ENCODE results near the gene UQCC3. TPM values are rescaled to one million over a fixed set of nuclear protein-coding genes. Genes with fewer than 3 reads are reported as not detected.

Gene UQCC3
- total and polyA plus RNA-seq, 2 of the 13 experiments (the other 11 are each of a cell fraction or from before 2014, with no cell fraction given) = 7.7 to 16.0 TPM

GRCh38 chr11:62705880-62706849, 34.7 kb downstream of the UQCC3 start (continued):
- TF ChIP-seq PTBP1 (IDR thresholded peaks at IDR 0.05; ENCODE audit: low read depth, low read length, poor library complexity, severe bottlenecking) (no peak), HOXA5 (CRISPR knock-in tag; IDR thresholded peaks at IDR 0.05) (no peak), ZNF510 (CRISPR knock-in tag; IDR thresholded peaks at IDR 0.05; ENCODE audit: low read depth) (no peak), ZNF546 (CRISPR knock-in tag; conservative IDR thresholded peaks at IDR 0.05) (0 out of 2 replicates have a peak, but pooled peaks have one; percentile 59), ZFAT (CRISPR knock-in tag; conservative IDR thresholded peaks at IDR 0.05) (no peak), ZNF138 (CRISPR knock-in tag; IDR thresholded peaks at IDR 0.05; ENCODE audit: low read depth) (no peak), ZNF589 (CRISPR knock-in tag; conservative IDR thresholded peaks at IDR 0.05) (no peak; the same call in 1 of the 2 replicates), POLR2AphosphoS5 (IDR thresholded peaks at IDR 0.05; ENCODE audit: low read depth, low read length) (peak; percentile 66), ZNF383 (CRISPR knock-in tag; IDR thresholded peaks at IDR 0.05; ENCODE audit: borderline replicate concordance) (no peak), PAXIP1 (CRISPR knock-in tag; conservative IDR thresholded peaks at IDR 0.05) (no peak), ZNF10 (CRISPR knock-in tag; IDR thresholded peaks at IDR 0.05; ENCODE audit: borderline replicate concordance, low read depth) (no peak), ZNF567 (CRISPR knock-in tag; IDR thresholded peaks at IDR 0.05; ENCODE audit: borderline replicate concordance) (no peak), MAFK (conservative IDR thresholded peaks at IDR 0.05 in 1 of 2, IDR thresholded peaks at IDR 0.05 in 1 of 2; ENCODE audit: low read length in 2 of 2) (no peak), TEF (CRISPR knock-in tag; IDR thresholded peaks at IDR 0.05) (no peak), ZNF720 (CRISPR knock-in tag; IDR thresholded peaks at IDR 0.05) (no peak), ZNF407 (CRISPR knock-in tag; IDR thresholded peaks at IDR 0.05; ENCODE audit: not compliant biosample characterization) (no peak)
